HEK293T (cell line): ENCODE data around the gene LTBP1.

ENCODE experiments used
- BHLHE40 ChIP-seq: fragments of 450-650 bp; IDR thresholded peaks from 2 replicates; pipeline ENCODE4 v1.6.1; 2016; ENCODE audit warnings: mild to moderate bottlenecking, moderate library complexity, borderline replicate concordance
- CTBP1 ChIP-seq: fragments of 450-650 bp; IDR thresholded peaks from 2 replicates; pipeline ENCODE4 v1.6.1; 2016; ENCODE audit warnings: borderline replicate concordance
- ELF4 ChIP-seq: fragments of 450-650 bp; IDR thresholded peaks from 2 replicates; pipeline ENCODE4 v1.6.1; 2017; ENCODE audit warnings: antibody characterized with exemption
- FOXA1 ChIP-seq: fragments of 450-650 bp; IDR thresholded peaks from 2 replicates; pipeline ENCODE4 v1.6.1; 2016; ENCODE audit warnings: mild to moderate bottlenecking
- FOXK2 ChIP-seq: fragments of 450-650 bp; IDR thresholded peaks from 2 replicates; pipeline ENCODE4 v1.6.1; 2016; ENCODE audit warnings: mild to moderate bottlenecking
- FOXM1 ChIP-seq: fragments of 450-650 bp; IDR thresholded peaks from 2 replicates; pipeline ENCODE4 v1.6.1; 2017; ENCODE audit warnings: mild to moderate bottlenecking, borderline replicate concordance
- HDGF ChIP-seq: fragments of 450-650 bp; IDR thresholded peaks from 2 replicates; pipeline ENCODE4 v1.6.1; 2017; ENCODE audit warnings: antibody characterized with exemption, borderline replicate concordance
- L3MBTL2 ChIP-seq: fragments of 450-650 bp; conservative IDR thresholded peaks from 2 replicates; pipeline ENCODE4 v1.6.1; 2016; ENCODE audit warnings: mild to moderate bottlenecking
- NFRKB ChIP-seq: fragments of 450-650 bp; IDR thresholded peaks from 2 replicates; pipeline ENCODE4 v1.6.1; 2016; ENCODE audit warnings: mild to moderate bottlenecking, moderate library complexity
- SP1 ChIP-seq: fragments of 450-650 bp; IDR thresholded peaks from 2 replicates; pipeline ENCODE4 v1.6.1; 2017
- SUZ12 ChIP-seq: fragments of 450-650 bp; IDR thresholded peaks from 2 replicates; pipeline ENCODE4 v1.6.1; 2016; ENCODE audit warnings: mild to moderate bottlenecking
- TARDBP ChIP-seq: fragments of 450-650 bp; IDR thresholded peaks from 2 replicates; pipeline ENCODE4 v1.6.1; 2016
- ZNF384 ChIP-seq: fragments of 450-650 bp; IDR thresholded peaks from 2 replicates; pipeline ENCODE4 v1.6.1; 2016
- TF ChIP-seq, protein P1 (sequence below): fragments of 450-650 bp; IDR thresholded peaks from 2 replicates; pipeline ENCODE4 v1.6.1; 2016

DNA sequence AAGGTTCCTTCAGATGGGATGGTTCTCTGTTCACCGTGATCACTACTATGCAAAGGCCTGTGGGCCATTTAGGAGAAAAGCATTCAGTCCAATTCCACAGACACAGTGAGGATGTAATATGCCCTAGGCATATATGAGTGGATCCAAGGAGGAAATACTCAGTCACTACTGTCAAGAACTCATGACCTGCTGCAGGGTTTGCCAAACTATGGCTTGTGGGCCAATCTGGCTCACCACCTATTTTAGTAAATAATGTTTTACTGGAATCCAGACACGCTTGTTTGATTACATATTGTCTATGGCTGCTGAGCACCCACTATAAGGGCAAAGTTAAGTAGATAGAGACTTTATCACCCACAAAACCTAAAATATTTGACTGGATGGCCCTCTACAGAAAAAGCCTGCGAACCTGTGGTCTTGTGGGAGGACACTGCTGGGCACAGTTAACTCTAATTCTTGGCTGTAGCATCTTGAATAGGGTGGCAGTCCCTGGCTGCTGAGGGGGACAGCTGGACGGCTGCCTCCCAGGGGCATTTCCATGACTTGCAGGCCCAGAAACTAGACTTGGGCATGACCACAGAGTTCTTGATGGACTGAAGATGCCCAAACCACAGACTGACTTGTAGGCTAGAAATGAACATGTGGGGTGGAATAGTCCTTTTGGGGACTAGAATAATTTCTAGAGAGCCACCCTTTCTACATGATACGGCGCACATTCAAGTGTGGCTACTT is 20.6 kb upstream of the LTBP1 start:
- TF ChIP-seq, protein P1, sequence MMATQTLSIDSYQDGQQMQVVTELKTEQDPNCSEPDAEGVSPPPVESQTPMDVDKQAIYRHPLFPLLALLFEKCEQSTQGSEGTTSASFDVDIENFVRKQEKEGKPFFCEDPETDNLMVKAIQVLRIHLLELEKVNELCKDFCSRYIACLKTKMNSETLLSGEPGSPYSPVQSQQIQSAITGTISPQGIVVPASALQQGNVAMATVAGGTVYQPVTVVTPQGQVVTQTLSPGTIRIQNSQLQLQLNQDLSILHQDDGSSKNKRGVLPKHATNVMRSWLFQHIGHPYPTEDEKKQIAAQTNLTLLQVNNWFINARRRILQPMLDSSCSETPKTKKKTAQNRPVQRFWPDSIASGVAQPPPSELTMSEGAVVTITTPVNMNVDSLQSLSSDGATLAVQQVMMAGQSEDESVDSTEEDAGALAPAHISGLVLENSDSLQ = no peak
- no peak for TF ChIP-seq ELF4
- no peak for TF ChIP-seq NFRKB
- TF ChIP-seq FOXM1 = no peak
- no peak for TF ChIP-seq SUZ12
- TF ChIP-seq FOXK2 = no peak
- TF ChIP-seq HDGF = no peak
- no peak for TF ChIP-seq L3MBTL2
- no peak for TF ChIP-seq BHLHE40
- TF ChIP-seq TARDBP = no peak
- TF ChIP-seq ZNF384 = no peak
- TF ChIP-seq SP1 = no peak
- no peak for TF ChIP-seq FOXA1
- no peak for TF ChIP-seq CTBP1
